Measurements from ENCODE around the gene FCRLB. TPM values are rescaled to one million over a fixed set of nuclear protein-coding genes. Genes with fewer than 3 reads are reported as not detected.

Gene FCRLB
- total RNA-seq, 1 experiment from 2014 or later: 0.41 TPM

DNA sequence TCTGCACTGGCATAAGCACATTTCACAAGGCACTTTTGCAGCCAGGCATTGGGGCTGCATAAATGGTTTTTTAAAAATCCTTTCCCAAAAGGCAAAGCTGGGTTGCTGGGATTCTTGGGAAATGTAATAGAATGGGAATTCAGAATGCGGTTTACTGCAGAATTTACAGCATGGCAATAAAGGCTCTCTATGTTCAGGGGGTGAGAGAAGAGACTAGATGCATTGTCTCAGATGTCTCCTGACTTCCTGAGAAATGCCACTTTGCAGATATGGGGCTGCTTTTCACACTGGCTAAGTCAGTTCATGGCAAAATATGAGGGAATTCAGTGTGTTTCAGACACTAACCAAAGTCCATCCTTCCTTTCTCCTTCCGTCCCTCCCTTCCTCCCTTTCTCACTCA lies 44.9 kb upstream of the FCRLB start:
- intact Hi-C loops (cut with micrococcal nuclease; ENCODE audit: unreplicated experiment) (no loop called here), in situ Hi-C loops (cut with HindIII; ENCODE audit: low pct_unique_long_range_greater_than_20kb, low sequenced_read_pairs) (no loop called here)
- ChIA-PET POLR2A (no interaction called here), CTCF (no interaction called here)
- Histone ChIP-seq H3K4me3 (ENCODE audit: low read depth in 2 of 2, low read length in 2 of 2) (no peak overlapping the region), H3K9me3 (ENCODE audit: control insufficient read depth, insufficient read depth, low read depth, low read length) (no peaks in the 10 kb centered on the region), H3K27me3 (ENCODE audit: control insufficient read depth, insufficient read depth, low read length) (peaks cover 3% of the 10 kb centered on the region; the same call in 1 of the 2 replicates), H3K4me1 (ENCODE audit: control insufficient read depth, insufficient read depth, low read length) (no peaks in the 10 kb centered on the region), H3K36me3 (ENCODE audit: control insufficient read depth, insufficient read depth, low read length) (no peaks in the 10 kb centered on the region), H3K27ac (ENCODE audit: low read length) (no peak overlapping the region)
- ATAC-seq (no peak), DNase-seq (ENCODE audit: low read depth, low spot score) (no peak)
- TF ChIP-seq, protein P1, sequence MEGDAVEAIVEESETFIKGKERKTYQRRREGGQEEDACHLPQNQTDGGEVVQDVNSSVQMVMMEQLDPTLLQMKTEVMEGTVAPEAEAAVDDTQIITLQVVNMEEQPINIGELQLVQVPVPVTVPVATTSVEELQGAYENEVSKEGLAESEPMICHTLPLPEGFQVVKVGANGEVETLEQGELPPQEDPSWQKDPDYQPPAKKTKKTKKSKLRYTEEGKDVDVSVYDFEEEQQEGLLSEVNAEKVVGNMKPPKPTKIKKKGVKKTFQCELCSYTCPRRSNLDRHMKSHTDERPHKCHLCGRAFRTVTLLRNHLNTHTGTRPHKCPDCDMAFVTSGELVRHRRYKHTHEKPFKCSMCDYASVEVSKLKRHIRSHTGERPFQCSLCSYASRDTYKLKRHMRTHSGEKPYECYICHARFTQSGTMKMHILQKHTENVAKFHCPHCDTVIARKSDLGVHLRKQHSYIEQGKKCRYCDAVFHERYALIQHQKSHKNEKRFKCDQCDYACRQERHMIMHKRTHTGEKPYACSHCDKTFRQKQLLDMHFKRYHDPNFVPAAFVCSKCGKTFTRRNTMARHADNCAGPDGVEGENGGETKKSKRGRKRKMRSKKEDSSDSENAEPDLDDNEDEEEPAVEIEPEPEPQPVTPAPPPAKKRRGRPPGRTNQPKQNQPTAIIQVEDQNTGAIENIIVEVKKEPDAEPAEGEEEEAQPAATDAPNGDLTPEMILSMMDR (IDR thresholded peaks at IDR 0.05): no peak
- TF ChIP-seq, protein P2, sequence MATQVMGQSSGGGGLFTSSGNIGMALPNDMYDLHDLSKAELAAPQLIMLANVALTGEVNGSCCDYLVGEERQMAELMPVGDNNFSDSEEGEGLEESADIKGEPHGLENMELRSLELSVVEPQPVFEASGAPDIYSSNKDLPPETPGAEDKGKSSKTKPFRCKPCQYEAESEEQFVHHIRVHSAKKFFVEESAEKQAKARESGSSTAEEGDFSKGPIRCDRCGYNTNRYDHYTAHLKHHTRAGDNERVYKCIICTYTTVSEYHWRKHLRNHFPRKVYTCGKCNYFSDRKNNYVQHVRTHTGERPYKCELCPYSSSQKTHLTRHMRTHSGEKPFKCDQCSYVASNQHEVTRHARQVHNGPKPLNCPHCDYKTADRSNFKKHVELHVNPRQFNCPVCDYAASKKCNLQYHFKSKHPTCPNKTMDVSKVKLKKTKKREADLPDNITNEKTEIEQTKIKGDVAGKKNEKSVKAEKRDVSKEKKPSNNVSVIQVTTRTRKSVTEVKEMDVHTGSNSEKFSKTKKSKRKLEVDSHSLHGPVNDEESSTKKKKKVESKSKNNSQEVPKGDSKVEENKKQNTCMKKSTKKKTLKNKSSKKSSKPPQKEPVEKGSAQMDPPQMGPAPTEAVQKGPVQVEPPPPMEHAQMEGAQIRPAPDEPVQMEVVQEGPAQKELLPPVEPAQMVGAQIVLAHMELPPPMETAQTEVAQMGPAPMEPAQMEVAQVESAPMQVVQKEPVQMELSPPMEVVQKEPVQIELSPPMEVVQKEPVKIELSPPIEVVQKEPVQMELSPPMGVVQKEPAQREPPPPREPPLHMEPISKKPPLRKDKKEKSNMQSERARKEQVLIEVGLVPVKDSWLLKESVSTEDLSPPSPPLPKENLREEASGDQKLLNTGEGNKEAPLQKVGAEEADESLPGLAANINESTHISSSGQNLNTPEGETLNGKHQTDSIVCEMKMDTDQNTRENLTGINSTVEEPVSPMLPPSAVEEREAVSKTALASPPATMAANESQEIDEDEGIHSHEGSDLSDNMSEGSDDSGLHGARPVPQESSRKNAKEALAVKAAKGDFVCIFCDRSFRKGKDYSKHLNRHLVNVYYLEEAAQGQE (IDR thresholded peaks at IDR 0.05; ENCODE audit: insufficient read depth in 1 of 2, low read depth in 2 of 2, low read length in 1 of 2): no peak
- TF ChIP-seq POLR2AphosphoS5 (IDR thresholded peaks at IDR 0.05; ENCODE audit: low read depth, low read length): no peak
- no peak for TF ChIP-seq SIN3A (IDR thresholded peaks at IDR 0.05; ENCODE audit: borderline replicate concordance, insufficient read depth, low read depth, low read length)
- no peak for TF ChIP-seq TCF7L2 (IDR thresholded peaks at IDR 0.05; ENCODE audit: low read depth, low read length)
- BruUV-seq (replicated peaks): no TSS peak

DNA sequence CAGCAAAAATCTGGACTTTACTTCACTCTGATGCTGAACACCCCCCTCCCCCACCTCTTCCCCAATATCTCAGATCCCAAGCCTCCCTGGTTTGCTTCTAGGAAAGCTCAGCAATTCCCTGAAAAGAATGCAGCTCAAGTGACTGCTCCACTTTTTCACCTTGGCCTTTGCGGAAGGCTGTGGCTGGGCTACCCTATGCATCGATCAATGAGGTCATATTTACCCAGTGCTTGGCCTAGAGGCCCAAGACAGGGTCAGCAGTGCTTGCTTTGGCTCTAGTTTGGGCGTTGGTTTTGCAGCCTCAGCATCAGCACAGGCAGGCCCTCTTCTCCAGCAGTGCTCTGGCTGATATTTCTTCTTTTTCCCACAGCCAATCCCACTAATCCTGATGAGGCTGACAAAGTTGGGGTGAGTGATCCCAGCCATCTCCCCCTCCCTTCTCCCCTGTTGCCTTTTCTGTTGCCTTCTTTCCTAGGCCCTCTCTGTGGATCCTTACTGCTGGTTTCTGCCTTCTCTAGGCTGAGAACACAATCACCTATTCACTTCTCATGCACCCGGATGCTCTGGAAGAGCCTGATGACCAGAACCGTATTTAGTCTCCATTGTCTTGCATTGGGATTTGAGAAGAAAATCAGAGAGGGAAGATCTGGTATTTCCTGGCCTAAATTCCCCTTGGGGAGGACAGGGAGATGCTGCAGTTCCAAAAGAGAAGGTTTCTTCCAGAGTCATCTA lies 44.2 kb upstream of the FCRLB start:
- Histone ChIP-seq H3K4me1 (ENCODE audit: control insufficient read depth, insufficient read depth, low read length) (no peaks in the 10 kb centered on the region), H3K27me3 (ENCODE audit: control insufficient read depth, insufficient read depth, low read length) (peaks cover 3% of the 10 kb centered on the region; the same call in 1 of the 2 replicates), H3K36me3 (ENCODE audit: control insufficient read depth, insufficient read depth, low read length) (no peaks in the 10 kb centered on the region), H3K27ac (ENCODE audit: low read length) (no peak overlapping the region), H3K4me3 (ENCODE audit: low read depth in 2 of 2, low read length in 2 of 2) (no peak overlapping the region), H3K9me3 (ENCODE audit: control insufficient read depth, insufficient read depth, low read depth, low read length) (no peaks in the 10 kb centered on the region)
- TF ChIP-seq TCF7L2 (IDR thresholded peaks at IDR 0.05; ENCODE audit: low read depth, low read length) (no peak), SIN3A (IDR thresholded peaks at IDR 0.05; ENCODE audit: borderline replicate concordance, insufficient read depth, low read depth, low read length) (no peak), POLR2AphosphoS5 (IDR thresholded peaks at IDR 0.05; ENCODE audit: low read depth, low read length) (no peak)
- TF ChIP-seq, protein P2 (IDR thresholded peaks at IDR 0.05; ENCODE audit: insufficient read depth in 1 of 2, low read depth in 2 of 2, low read length in 1 of 2): no peak
- TF ChIP-seq, protein P1 (IDR thresholded peaks at IDR 0.05): no peak
- ChIA-PET CTCF (interaction anchor here (0.7 kb wide), 1 partner anchor 50 kb away, joined by 3 read pairs; no protein-coding TSS in a partner anchor), POLR2A (no interaction called here)
- intact Hi-C loops (cut with micrococcal nuclease; ENCODE audit: unreplicated experiment) (no loop called here), in situ Hi-C loops (cut with HindIII; ENCODE audit: low pct_unique_long_range_greater_than_20kb, low sequenced_read_pairs) (no loop called here)
- ATAC-seq: no peak
- DNase-seq (ENCODE audit: low read depth, low spot score): no peak
- no TSS peak for BruUV-seq (replicated peaks)

All from Panc1 (cell line).